HepG2 (cell line): ENCODE measurements around the gene ATP1B2. TPM values are rescaled to one million over a fixed set of nuclear protein-coding genes. Genes with fewer than 3 reads are reported as not detected.
A peak's percentile ranks its signal among the peaks of the same experiment; 100 is the strongest.

Experiments used
- ASH2L ChIP-seq: fragments of 300-600, 200-600 bp; sonication (generic); IDR thresholded peaks from 2 replicates; pipeline ENCODE4 v1.7.0; 2017; ENCODE audit warnings: low read depth, mild to moderate bottlenecking, moderate library complexity, mixed read lengths, low read length; ENCODE audit not compliant: insufficient read length
- FOXA3 ChIP-seq: IDR thresholded peaks from 2 replicates; pipeline ENCODE4 v1.6.1; 2016; ENCODE audit warnings: missing genetic modification reagents, missing compliant biosample characterization
- GMEB2 ChIP-seq: IDR thresholded peaks from 2 replicates; pipeline ENCODE4 v1.6.1; 2016; ENCODE audit warnings: missing biosample characterization, missing genetic modification reagents, low read depth
- HMGXB3 ChIP-seq: sonication (generic); formaldehyde crosslinking; IDR thresholded peaks from 2 replicates; pipeline ENCODE4 v1.4.0; 2020; ENCODE audit warnings: missing genetic modification reagents, borderline replicate concordance
- HOXA3 ChIP-seq: sonication (generic); formaldehyde crosslinking; IDR thresholded peaks from 2 replicates; pipeline ENCODE4 v1.5.0; 2020; ENCODE audit warnings: missing genetic modification reagents
- KAT8 ChIP-seq: IDR thresholded peaks from 2 replicates; pipeline ENCODE4 v1.6.1; 2016; ENCODE audit warnings: missing genetic modification reagents, missing compliant biosample characterization
- KLF16 ChIP-seq, 2 experiments: sonication (generic) in 1 of 2; formaldehyde crosslinking in 1 of 2; IDR thresholded peaks; 2 replicates each; pipeline versions ENCODE4 v1.6.1 to v1.8.0; 2016 to 2023; ENCODE audit warnings: missing genetic modification reagents in 2 of 2, missing compliant biosample characterization in 1 of 2
- PHF20 ChIP-seq: sonication (generic); formaldehyde crosslinking; IDR thresholded peaks from 2 replicates; pipeline ENCODE4 v1.5.0; 2020; ENCODE audit warnings: mild to moderate bottlenecking, missing genetic modification reagents
- PRPF4 ChIP-seq: fragments of 200-400 bp; formaldehyde crosslinking; IDR thresholded peaks from 2 replicates; pipeline ENCODE4 v1.6.1; 2016; ENCODE audit warnings: low read length, low read depth; ENCODE audit not compliant: poor library complexity, severe bottlenecking
- SAP130 ChIP-seq: IDR thresholded peaks from 2 replicates; pipeline ENCODE4 v1.6.1; 2016; ENCODE audit warnings: low read depth
- SP2 ChIP-seq: sonication (generic); formaldehyde crosslinking; IDR thresholded peaks from 2 replicates; pipeline ENCODE4 v1.5.1; 2020; ENCODE audit warnings: mild to moderate bottlenecking, missing genetic modification reagents
- TAF15 ChIP-seq: fragments of 200-400 bp; formaldehyde crosslinking; IDR thresholded peaks from one replicate; pipeline ENCODE4 v1.6.1; 2018; ENCODE audit warnings: mild to moderate bottlenecking, low read depth, low read length; ENCODE audit not compliant: poor library complexity, severe bottlenecking
- U2AF2 ChIP-seq: fragments of 200-400 bp; formaldehyde crosslinking; IDR thresholded peaks from 2 replicates; pipeline ENCODE4 v1.6.1; 2017; ENCODE audit warnings: low read depth, mild to moderate bottlenecking, low read length
- USF2 ChIP-seq, 2 experiments: sonication (generic) in 1 of 2; formaldehyde crosslinking in 1 of 2; IDR thresholded peaks; 2 replicates each; pipeline versions ENCODE4 v1.5.1 to v1.6.1; 2011 to 2020; ENCODE audit warnings: borderline replicate concordance in 1 of 2, low read depth in 1 of 2, low read length in 1 of 2, mild to moderate bottlenecking in 1 of 2, missing genetic modification reagents in 1 of 2, moderate library complexity in 1 of 2
- ZFP91 ChIP-seq: sonication (generic); formaldehyde crosslinking; IDR thresholded peaks from 2 replicates; pipeline ENCODE4 v1.9.0; 2022; ENCODE audit warnings: missing genetic modification reagents, mild to moderate bottlenecking, borderline replicate concordance
- ZNF343 ChIP-seq: sonication (generic); formaldehyde crosslinking; IDR thresholded peaks from 2 replicates; pipeline ENCODE4 v1.4.0; 2020; ENCODE audit warnings: mild to moderate bottlenecking, missing genetic modification reagents
- ZNF501 ChIP-seq: sonication (generic); formaldehyde crosslinking; IDR thresholded peaks from 2 replicates; pipeline ENCODE4 v1.5.1; 2020; ENCODE audit warnings: mild to moderate bottlenecking, moderate library complexity, missing genetic modification reagents
- ZNF552 ChIP-seq: sonication (generic); formaldehyde crosslinking; IDR thresholded peaks from 2 replicates; pipeline ENCODE4 v1.9.0; 2022; ENCODE audit warnings: missing genetic modification reagents, mild to moderate bottlenecking, borderline replicate concordance
- ZNF768 ChIP-seq: sonication (generic); formaldehyde crosslinking; IDR thresholded peaks from 2 replicates; pipeline ENCODE4 v1.4.0; 2020; ENCODE audit warnings: missing genetic modification reagents
- polyA plus RNA-seq, 8 experiments: library from polyadenylated mRNA; depleted of rRNA in 3 of 8; stranded (reverse) in 7 of 8; unstranded in 1 of 8; fragments of >200 nt; fragmentation: Illumina TruSeq in 4 of 8; extraction: Trizol in 4 of 8; gene quantifications; 2 replicates each; pipeline versions ENCODE4 v1.2.1 to v1.2.3, GENCODE V29; 2011 to 2016; ENCODE audit warnings: low read depth in 4 of 8, missing spikeins in 1 of 8, mixed read lengths in 1 of 8; ENCODE audit not compliant: insufficient read depth in 1 of 8
- total RNA-seq, 5 experiments: library from RNA; depleted of rRNA; stranded (reverse); fragments of >200 nt; fragmentation: Illumina TruSeq; extraction: Trizol; gene quantifications; 2 replicates each; pipeline ENCODE4 v1.2.3, GENCODE V29; 2016; ENCODE audit warnings: low read depth in 1 of 5

The ATP1B2 gene
- total and polyA plus RNA-seq, 2 of the 13 experiments (the other 11 are each of a cell fraction or from before 2014, with no cell fraction given), result not detected

- TF ChIP-seq GMEB2 (peak; percentile 46; the same call in 1 of the 2 replicates), ZNF768 (CRISPR knock-in tag) (no peak; the same call in 1 of the 2 replicates), TAF15 (no peak), KAT8 (CRISPR knock-in tag) (peak; percentile 77), HOXA3 (CRISPR knock-in tag) (peak; percentile 73), ZFP91 (CRISPR knock-in tag) (peak; percentile 29; the same call in 1 of the 2 replicates), KLF16 (CRISPR knock-in tag; IDR thresholded peaks at IDR 0.05) (peak in 1 of 2 experiments; percentile 63; a peak in 1 of 4 replicates), USF2 (IDR thresholded peaks at IDR 0.05; ENCODE audit: low read depth, low read length) (no peak), USF2 (CRISPR knock-in tag; IDR thresholded peaks at IDR 0.05; ENCODE audit: borderline replicate concordance) (no peak), ZNF343 (CRISPR knock-in tag) (no peak), PHF20 (CRISPR knock-in tag) (peak; percentile 77), HMGXB3 (CRISPR knock-in tag) (no peak), PRPF4 (no peak), ASH2L (peak; percentile 78), ZNF501 (CRISPR knock-in tag) (0 out of 2 replicates have a peak, but pooled peaks have one; percentile 8), ZNF552 (no peak), SP2 (CRISPR knock-in tag) (peak; percentile 74), SAP130 (CRISPR knock-in tag) (peak; percentile 91), U2AF2 (no peak), FOXA3 (CRISPR knock-in tag) (no peak)
Measured at GRCh38 chr17:7685533-7686221, 35.0 kb downstream of the ATP1B2 start (continued).
